Measurements from ENCODE around the gene GAS7.

DNA sequence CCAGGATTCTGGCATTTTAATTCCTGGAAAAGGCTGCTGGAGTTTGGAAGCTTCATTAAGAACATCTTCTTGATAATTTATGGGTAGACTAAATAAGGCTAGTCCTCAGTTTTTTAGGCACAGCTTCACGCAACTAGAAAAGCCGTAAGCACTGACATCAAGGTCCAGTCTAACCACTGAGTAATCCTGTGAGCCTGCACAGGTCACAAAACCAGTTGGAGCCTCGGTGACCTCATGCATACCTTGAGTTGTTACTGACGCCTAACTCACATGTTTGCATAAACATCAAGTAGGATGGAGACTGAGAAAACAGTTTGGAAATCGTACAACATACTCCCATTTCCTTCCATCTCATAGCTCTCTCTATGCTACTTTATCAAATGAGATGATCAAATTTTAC is 229.5 kb downstream of the GAS7 start:
- no peak for TF ChIP-seq RBBP5 (IDR thresholded peaks at IDR 0.05; ENCODE audit: borderline replicate concordance, insufficient read depth, low read length, poor library complexity, severe bottlenecking)
- TF ChIP-seq RAD21 (CRISPR knock-in tag; conservative IDR thresholded peaks at IDR 0.05 in 1 of 2, IDR thresholded peaks at IDR 0.05 in 1 of 2), result no peak
- TF ChIP-seq, protein P1, sequence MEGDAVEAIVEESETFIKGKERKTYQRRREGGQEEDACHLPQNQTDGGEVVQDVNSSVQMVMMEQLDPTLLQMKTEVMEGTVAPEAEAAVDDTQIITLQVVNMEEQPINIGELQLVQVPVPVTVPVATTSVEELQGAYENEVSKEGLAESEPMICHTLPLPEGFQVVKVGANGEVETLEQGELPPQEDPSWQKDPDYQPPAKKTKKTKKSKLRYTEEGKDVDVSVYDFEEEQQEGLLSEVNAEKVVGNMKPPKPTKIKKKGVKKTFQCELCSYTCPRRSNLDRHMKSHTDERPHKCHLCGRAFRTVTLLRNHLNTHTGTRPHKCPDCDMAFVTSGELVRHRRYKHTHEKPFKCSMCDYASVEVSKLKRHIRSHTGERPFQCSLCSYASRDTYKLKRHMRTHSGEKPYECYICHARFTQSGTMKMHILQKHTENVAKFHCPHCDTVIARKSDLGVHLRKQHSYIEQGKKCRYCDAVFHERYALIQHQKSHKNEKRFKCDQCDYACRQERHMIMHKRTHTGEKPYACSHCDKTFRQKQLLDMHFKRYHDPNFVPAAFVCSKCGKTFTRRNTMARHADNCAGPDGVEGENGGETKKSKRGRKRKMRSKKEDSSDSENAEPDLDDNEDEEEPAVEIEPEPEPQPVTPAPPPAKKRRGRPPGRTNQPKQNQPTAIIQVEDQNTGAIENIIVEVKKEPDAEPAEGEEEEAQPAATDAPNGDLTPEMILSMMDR (IDR thresholded peaks at IDR 0.05 in 2 of 3, conservative IDR thresholded peaks at IDR 0.05 in 1 of 3; ENCODE audit: insufficient read depth in 2 of 3, low read depth in 1 of 3, low read length in 3 of 3), result no peak
